Measurements from ENCODE around the gene CADPS2.

Gene CADPS2

DNA sequence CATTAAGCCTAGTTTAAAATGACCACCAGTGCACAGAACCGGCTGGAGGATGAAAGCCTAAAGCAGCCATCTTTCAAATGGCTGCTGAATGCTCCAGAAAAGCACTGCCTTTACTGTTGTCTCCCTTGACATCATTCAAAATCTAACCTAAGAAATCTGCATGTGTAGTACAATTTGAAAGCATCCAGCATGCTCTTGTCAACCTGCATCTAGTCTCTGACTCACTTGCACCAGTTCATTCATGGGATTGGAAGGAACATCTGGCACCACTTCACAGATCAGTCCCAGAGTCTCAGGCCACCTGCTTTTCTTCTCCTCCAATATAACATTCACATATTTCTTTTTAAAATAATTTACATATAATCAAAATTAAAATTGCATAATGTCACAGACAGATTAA, 263.6 kb downstream of the CADPS2 start:
- H3K4me1 ChIP-seq (ENCODE audit: control insufficient read depth in 1 of 2, insufficient read depth in 1 of 2, low read depth in 1 of 2, low read length in 1 of 2) = no peaks in the 10 kb centered on the region
- H3K36me3 ChIP-seq = no peaks in the 10 kb centered on the region
- TF ChIP-seq, protein P1, sequence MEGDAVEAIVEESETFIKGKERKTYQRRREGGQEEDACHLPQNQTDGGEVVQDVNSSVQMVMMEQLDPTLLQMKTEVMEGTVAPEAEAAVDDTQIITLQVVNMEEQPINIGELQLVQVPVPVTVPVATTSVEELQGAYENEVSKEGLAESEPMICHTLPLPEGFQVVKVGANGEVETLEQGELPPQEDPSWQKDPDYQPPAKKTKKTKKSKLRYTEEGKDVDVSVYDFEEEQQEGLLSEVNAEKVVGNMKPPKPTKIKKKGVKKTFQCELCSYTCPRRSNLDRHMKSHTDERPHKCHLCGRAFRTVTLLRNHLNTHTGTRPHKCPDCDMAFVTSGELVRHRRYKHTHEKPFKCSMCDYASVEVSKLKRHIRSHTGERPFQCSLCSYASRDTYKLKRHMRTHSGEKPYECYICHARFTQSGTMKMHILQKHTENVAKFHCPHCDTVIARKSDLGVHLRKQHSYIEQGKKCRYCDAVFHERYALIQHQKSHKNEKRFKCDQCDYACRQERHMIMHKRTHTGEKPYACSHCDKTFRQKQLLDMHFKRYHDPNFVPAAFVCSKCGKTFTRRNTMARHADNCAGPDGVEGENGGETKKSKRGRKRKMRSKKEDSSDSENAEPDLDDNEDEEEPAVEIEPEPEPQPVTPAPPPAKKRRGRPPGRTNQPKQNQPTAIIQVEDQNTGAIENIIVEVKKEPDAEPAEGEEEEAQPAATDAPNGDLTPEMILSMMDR (IDR thresholded peaks at IDR 0.05) = no peak
- H3K4me3 ChIP-seq (ENCODE audit: low read depth in 1 of 2, low read length in 1 of 2) = no peak overlapping the region
- H3K27ac ChIP-seq = no peak overlapping the region
- H3K27me3 ChIP-seq = no peaks in the 10 kb centered on the region
- H3K9me3 ChIP-seq = no peaks in the 10 kb centered on the region

GRCh38 chr7:122619664-122620063, 266.6 kb downstream of the CADPS2 start:
- TF ChIP-seq, protein P1 (IDR thresholded peaks at IDR 0.05) = no peak
- Histone ChIP-seq H3K9me3 (no peaks in the 10 kb centered on the region), H3K27ac (no peak overlapping the region), H3K4me3 (ENCODE audit: low read depth in 1 of 2, low read length in 1 of 2) (no peak overlapping the region), H3K27me3 (no peaks in the 10 kb centered on the region), H3K36me3 (no peaks in the 10 kb centered on the region), H3K4me1 (ENCODE audit: control insufficient read depth in 1 of 2, insufficient read depth in 1 of 2, low read depth in 1 of 2, low read length in 1 of 2) (no peaks in the 10 kb centered on the region)

GRCh38 chr7:122618585-122619189, 267.6 kb downstream of the CADPS2 start:
- TF ChIP-seq, protein P1 (IDR thresholded peaks at IDR 0.05) = no peak

GRCh38 chr7:122616951-122617350, 269.3 kb downstream of the CADPS2 start:
- TF ChIP-seq, protein P1 (IDR thresholded peaks at IDR 0.05) = no peak
- no peaks in the 10 kb centered on the region for H3K27me3 ChIP-seq
- no peak overlapping the region for H3K27ac ChIP-seq
- no peaks in the 10 kb centered on the region for H3K9me3 ChIP-seq
- H3K4me1 ChIP-seq (ENCODE audit: control insufficient read depth in 1 of 2, insufficient read depth in 1 of 2, low read depth in 1 of 2, low read length in 1 of 2) = no peaks in the 10 kb centered on the region
- no peak overlapping the region for H3K4me3 ChIP-seq (ENCODE audit: low read depth in 1 of 2, low read length in 1 of 2)
- H3K36me3 ChIP-seq = no peaks in the 10 kb centered on the region

More at GRCh38 chr7:122618585-122619189, 267.6 kb downstream of the CADPS2 start:
- no peaks in the 10 kb centered on the region for H3K9me3 ChIP-seq
- no peaks in the 10 kb centered on the region for H3K4me1 ChIP-seq (ENCODE audit: control insufficient read depth in 1 of 2, insufficient read depth in 1 of 2, low read depth in 1 of 2, low read length in 1 of 2)
- no peak overlapping the region for H3K4me3 ChIP-seq (ENCODE audit: low read depth in 1 of 2, low read length in 1 of 2)
- H3K27ac ChIP-seq = no peak overlapping the region
- H3K27me3 ChIP-seq = no peaks in the 10 kb centered on the region
- H3K36me3 ChIP-seq = no peaks in the 10 kb centered on the region

- no peak overlapping the region for H3K27ac ChIP-seq
- H3K27me3 ChIP-seq = no peaks in the 10 kb centered on the region
- TF ChIP-seq, protein P1 (IDR thresholded peaks at IDR 0.05) = no peak
- H3K4me1 ChIP-seq (ENCODE audit: control insufficient read depth in 1 of 2, insufficient read depth in 1 of 2, low read depth in 1 of 2, low read length in 1 of 2) = no peaks in the 10 kb centered on the region
- H3K9me3 ChIP-seq = no peaks in the 10 kb centered on the region
- H3K4me3 ChIP-seq (ENCODE audit: low read depth in 1 of 2, low read length in 1 of 2) = no peak overlapping the region
- no peaks in the 10 kb centered on the region for H3K36me3 ChIP-seq
Observed at GRCh38 chr7:122605929-122606328, 280.3 kb downstream of the CADPS2 start.
